Right lobe of liver (tissue), 6 donors: Measurements from ENCODE around the gene PARVB. TPM values are rescaled to one million over a fixed set of nuclear protein-coding genes. Genes with fewer than 3 reads are reported as not detected.

ENCODE experiments used
- ATAC-seq, 4 donors: fragments of 200-7000 bp; cut with Tn5 transposase; one replicate each; pipeline ENCODE4 v1.9.1; 2020; ENCODE audit warnings: mild to moderate bottlenecking in 4 of 4, moderate library complexity in 4 of 4
- DNase-seq, 3 donors: peaks; one replicate each; pipeline ENCODE4 v3.0.0-alpha.2; 2020
- H3K27ac ChIP-seq, 3 donors: fragments of 200-600 bp; one replicate each; pipeline ENCODE4 v1.8.0; 2022
- H3K27me3 ChIP-seq, 2 donors: fragments of 200-600 bp; one replicate each; pipeline ENCODE4 v1.8.0; 2022
- H3K36me3 ChIP-seq, 4 donors: fragments of 200-600 bp; sonication (generic) in 1 of 4; one replicate each; pipeline versions ENCODE4 v1.5.1 to v1.8.0; 2017 to 2022; ENCODE audit warnings: control low read depth in 1 of 4
- H3K4me1 ChIP-seq, 4 donors: fragments of 200-600 bp; sonication (generic) in 1 of 4; one replicate each; pipeline versions ENCODE4 v1.5.1 to v1.8.0; 2017 to 2022; ENCODE audit warnings: control low read depth in 1 of 4
- H3K4me3 ChIP-seq, 3 donors: fragments of 200-600 bp; one replicate each; pipeline ENCODE4 v1.8.0; 2022
- H3K9me3 ChIP-seq, 4 donors: fragments of 200-600 bp; sonication (generic) in 1 of 4; one replicate each; pipeline versions ENCODE4 v1.5.1 to v1.8.0; 2017 to 2022; ENCODE audit warnings: control low read depth in 1 of 4
- POLR2A ChIP-seq: fragments of 450-650 bp; IDR thresholded peaks from one replicate; pipeline ENCODE4 v1.6.1; 2017; ENCODE audit warnings: antibody characterized with exemption, mild to moderate bottlenecking
- WGBS: methylation state at CpG from one replicate; pipeline ENCODE4 v1.1.6; 2018; ENCODE audit warnings: low coverage, low lambda C conversion rate; ENCODE audit not compliant: insufficient coverage; ENCODE audit errors: missing lambda C conversion rate; 5-methylcytosine and 5-hydroxymethylcytosine counted together
- intact Hi-C, 2 donors: fragments of 100-400 bp; cut with DNase I; formaldehyde crosslinking; loops; one replicate each; pipeline versions ENCODE4 v1.11.2 to v1.14.1; 2022
- total RNA-seq, 6 experiments: library from RNA; depleted of rRNA in 2 of 6; stranded (reverse); fragments of >200 nt in 2 of 6; fragmentation: NEBNext Ultra II Directional in 3 of 6; extraction: Animal tissue kit (Norgen Biotek cat#: 25700) in 3 of 6; gene quantifications; one replicate each; pipeline versions ENCODE4 v1.1.0 to v1.2.4, GENCODE V29; 2016 to 2023
- TF ChIP-seq, protein P1 (sequence below), 4 donors: fragments of 200-600 bp in 3 of 4; fragments of 450-650 bp in 1 of 4; IDR thresholded peaks; one replicate each; pipeline versions ENCODE4 v1.5.1 to v1.8.0; 2016 to 2022; ENCODE audit warnings: antibody characterized with exemption in 4 of 4, mild to moderate bottlenecking in 2 of 4
- donor health status: DM: no; HTN: yes; CAD: no.
- donor health status: DM: no; HTN: no; CAD: no.
- donor health status: DM: no; HTN: no; CAD: no.
- donor health status: DM: no; HTN: yes; CAD: no.
- donor health status: DM: no; HTN: yes; CAD: no.

Gene PARVB
- total RNA-seq, 6 experiments from 2014 or later = 14.2 to 21.3 (median 15.2) TPM

DNA sequence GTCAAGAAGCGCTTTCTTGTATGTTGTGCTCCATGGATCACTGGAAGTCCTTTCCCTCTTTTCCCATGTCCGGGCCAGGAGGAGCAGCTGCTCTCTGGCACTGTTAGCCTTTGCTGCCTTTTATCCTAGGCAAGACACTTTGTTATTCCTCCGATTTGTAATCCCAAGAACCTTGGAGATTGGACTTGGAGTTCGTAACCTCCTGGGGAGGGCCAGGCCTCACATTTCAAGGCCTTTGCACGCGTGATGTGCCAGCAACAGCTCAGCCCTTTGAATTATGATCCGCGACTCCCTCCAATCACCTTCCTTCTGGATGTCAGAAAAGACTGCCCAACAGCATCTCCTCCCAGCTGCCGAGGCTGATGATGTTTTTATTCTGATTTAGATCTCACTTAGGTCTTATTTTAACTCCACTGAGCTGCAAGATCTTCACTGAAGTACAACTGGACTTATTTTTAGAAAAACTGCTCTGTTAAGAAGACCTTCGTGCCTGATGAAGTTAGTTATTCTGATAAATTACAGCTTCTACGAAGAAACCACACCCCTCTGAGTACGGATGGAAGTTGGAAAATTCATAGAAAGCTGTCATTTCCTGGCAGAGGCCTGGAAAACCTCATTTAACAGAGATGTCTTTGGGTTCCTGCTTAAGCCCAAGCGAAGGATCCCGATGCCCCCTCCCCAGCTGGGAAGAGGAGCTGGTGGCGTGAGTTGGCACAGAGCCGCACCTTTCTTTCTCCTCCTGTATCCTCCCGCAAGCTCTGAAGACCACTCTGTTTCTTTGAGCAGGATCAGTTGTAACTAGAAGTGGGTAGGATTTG, 62.4 kb downstream of the PARVB start:
- no peaks in the 10 kb centered on the region for H3K27me3 ChIP-seq
- no peak overlapping the region for H3K4me3 ChIP-seq
- H3K36me3 ChIP-seq = no peaks in the 10 kb centered on the region
- DNase-seq (no peak), ATAC-seq (no peak)
- 53% methylated on average over 14 of the region's 17 CpGs for WGBS
- no peaks in the 10 kb centered on the region for H3K9me3 ChIP-seq
- no peak overlapping the region for H3K27ac ChIP-seq
- no peaks in the 10 kb centered on the region for H3K4me1 ChIP-seq
- intact Hi-C loops = loop anchor here (10.0 kb wide), 2 partner anchors 92 to 538 kb away; no protein-coding TSS in a partner anchor
- TF ChIP-seq, protein P1, sequence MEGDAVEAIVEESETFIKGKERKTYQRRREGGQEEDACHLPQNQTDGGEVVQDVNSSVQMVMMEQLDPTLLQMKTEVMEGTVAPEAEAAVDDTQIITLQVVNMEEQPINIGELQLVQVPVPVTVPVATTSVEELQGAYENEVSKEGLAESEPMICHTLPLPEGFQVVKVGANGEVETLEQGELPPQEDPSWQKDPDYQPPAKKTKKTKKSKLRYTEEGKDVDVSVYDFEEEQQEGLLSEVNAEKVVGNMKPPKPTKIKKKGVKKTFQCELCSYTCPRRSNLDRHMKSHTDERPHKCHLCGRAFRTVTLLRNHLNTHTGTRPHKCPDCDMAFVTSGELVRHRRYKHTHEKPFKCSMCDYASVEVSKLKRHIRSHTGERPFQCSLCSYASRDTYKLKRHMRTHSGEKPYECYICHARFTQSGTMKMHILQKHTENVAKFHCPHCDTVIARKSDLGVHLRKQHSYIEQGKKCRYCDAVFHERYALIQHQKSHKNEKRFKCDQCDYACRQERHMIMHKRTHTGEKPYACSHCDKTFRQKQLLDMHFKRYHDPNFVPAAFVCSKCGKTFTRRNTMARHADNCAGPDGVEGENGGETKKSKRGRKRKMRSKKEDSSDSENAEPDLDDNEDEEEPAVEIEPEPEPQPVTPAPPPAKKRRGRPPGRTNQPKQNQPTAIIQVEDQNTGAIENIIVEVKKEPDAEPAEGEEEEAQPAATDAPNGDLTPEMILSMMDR (IDR thresholded peaks at IDR 0.05) = no peak
- no peak for TF ChIP-seq POLR2A

DNA sequence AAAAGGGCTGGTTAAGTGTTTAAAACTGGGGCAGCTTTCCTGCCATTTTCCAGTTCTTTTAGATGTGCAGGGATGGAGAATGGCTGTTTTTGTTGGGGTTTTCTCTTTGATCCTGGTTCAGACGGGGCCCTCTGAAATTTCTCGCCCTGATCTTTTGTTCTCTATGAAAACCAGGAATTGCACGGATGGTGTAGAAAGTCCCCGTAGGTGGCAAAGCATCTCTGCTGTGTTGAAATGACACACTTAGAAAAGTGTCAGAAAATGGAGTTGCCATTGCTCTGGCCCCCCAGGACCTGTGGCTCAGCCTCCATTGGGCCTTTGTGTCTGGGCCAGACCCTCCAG, 63.0 kb downstream of the PARVB start:
- WGBS = 74% methylated on average over 4 of the region's 4 CpGs
- no peaks in the 10 kb centered on the region for H3K9me3 ChIP-seq
- no peak overlapping the region for H3K27ac ChIP-seq
- no peak overlapping the region for H3K4me3 ChIP-seq
- H3K4me1 ChIP-seq = no peaks in the 10 kb centered on the region
- intact Hi-C loops = loop anchor here (10.0 kb wide), 2 partner anchors 92 to 538 kb away; no protein-coding TSS in a partner anchor
- DNase-seq (no peak), ATAC-seq (no peak)
- no peak for TF ChIP-seq POLR2A
- TF ChIP-seq, protein P1 (IDR thresholded peaks at IDR 0.05) = no peak
- no peaks in the 10 kb centered on the region for H3K27me3 ChIP-seq
- H3K36me3 ChIP-seq = no peaks in the 10 kb centered on the region

DNA sequence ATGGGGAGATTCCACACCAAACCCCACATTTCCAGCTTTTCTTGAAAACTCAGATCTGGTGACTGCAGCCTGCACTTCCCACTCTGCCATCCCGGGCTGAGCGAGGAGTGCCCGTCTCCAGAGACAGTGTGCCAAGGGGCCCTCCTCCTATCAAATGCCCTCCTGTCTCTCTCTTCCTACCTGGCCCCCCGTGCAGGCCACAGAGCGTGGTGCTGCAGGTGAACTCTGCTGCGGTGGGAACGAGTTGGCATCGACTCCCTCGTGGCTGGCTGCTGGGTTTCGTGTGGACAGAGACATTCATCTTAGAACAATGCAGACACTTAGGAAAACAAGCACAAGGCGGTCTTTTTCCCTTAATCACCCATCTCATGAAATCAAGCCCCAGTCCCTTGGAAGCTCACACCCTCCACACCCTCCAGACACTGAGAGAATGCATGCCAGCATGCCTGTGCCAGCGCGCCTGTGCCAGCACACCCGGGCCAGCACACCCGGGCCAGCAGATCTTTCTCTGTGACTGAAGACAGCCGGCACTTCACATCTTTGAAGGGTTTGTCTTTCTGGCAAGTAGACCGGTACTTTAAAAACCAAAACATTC, 65.0 kb downstream of the PARVB start:
- intact Hi-C loops = loop anchor here (10.0 kb wide), 2 partner anchors 94 to 536 kb away; no protein-coding TSS in a partner anchor
- no peaks in the 10 kb centered on the region for H3K27me3 ChIP-seq
- ATAC-seq (no peak), DNase-seq (no peak)
- H3K27ac ChIP-seq = no peak overlapping the region
- TF ChIP-seq, protein P1 (IDR thresholded peaks at IDR 0.05) = no peak
- no peak for TF ChIP-seq POLR2A
- H3K9me3 ChIP-seq = no peaks in the 10 kb centered on the region
- H3K4me1 ChIP-seq = no peaks in the 10 kb centered on the region
- H3K4me3 ChIP-seq = no peak overlapping the region
- 67% methylated on average over 9 of the region's 17 CpGs for whole genome bisulfite sequencing
- no peaks in the 10 kb centered on the region for H3K36me3 ChIP-seq

DNA sequence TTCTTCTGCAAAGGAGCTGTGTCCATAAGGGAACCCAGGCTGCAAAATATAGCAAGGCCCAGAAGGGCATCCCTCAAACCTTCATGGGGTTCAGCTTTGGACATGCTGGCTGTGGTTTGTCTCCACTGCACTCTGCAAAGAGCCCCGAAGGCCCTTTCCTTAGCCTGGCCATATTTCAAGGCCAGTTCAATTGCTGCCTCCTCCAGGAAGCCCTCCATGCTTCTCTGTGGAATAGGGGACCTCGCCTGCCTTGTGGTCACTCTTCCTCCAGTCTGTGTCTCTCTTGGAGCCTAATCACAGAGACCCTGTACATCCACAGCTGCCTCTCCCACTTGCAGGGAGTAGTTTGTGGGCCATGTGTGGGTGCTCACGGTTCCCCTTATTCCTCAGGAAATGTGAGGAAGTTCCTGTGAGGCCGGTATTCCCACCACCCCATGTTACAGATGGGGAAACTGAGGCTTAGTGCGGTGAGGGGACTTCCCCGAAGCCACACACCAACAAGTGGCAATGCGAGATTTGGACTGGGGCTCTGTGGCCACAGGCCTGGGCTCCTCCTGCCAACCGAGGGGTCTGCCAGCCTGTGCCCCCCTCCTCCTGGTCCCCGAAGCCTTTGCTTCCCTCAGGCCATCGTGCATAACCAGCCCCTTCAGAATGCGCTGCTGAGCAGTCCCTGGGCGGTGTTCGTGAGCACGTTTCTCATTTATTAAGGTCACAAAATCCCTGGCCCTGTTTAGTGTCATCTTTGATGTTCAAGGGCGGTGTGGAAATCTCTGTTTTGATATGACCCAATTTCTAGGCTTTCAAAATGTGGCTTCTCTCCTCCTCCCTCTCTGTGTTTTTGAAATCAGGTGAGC, 65.8 kb downstream of the PARVB start:
- H3K4me3 ChIP-seq = no peak overlapping the region
- H3K27me3 ChIP-seq = no peaks in the 10 kb centered on the region
- TF ChIP-seq POLR2A = no peak
- TF ChIP-seq, protein P1 (IDR thresholded peaks at IDR 0.05) = no peak
- no peaks in the 10 kb centered on the region for H3K9me3 ChIP-seq
- H3K36me3 ChIP-seq = no peaks in the 10 kb centered on the region
- H3K27ac ChIP-seq = no peak overlapping the region
- DNase-seq = peak in 2 of 3 donors; percentile 7 to 19
- 70% methylated on average over 8 of the region's 15 CpGs for WGBS
- ATAC-seq = no peak
- H3K4me1 ChIP-seq = no peaks in the 10 kb centered on the region
- intact Hi-C loops = loop anchor here (10.0 kb wide), 2 partner anchors 95 to 535 kb away; no protein-coding TSS in a partner anchor
